ENCODE results near the gene CCDC33.

Gene CCDC33

GRCh38 chr15:74258456-74259291 is 22.5 kb downstream of the CCDC33 start:
- TF ChIP-seq, protein P1, sequence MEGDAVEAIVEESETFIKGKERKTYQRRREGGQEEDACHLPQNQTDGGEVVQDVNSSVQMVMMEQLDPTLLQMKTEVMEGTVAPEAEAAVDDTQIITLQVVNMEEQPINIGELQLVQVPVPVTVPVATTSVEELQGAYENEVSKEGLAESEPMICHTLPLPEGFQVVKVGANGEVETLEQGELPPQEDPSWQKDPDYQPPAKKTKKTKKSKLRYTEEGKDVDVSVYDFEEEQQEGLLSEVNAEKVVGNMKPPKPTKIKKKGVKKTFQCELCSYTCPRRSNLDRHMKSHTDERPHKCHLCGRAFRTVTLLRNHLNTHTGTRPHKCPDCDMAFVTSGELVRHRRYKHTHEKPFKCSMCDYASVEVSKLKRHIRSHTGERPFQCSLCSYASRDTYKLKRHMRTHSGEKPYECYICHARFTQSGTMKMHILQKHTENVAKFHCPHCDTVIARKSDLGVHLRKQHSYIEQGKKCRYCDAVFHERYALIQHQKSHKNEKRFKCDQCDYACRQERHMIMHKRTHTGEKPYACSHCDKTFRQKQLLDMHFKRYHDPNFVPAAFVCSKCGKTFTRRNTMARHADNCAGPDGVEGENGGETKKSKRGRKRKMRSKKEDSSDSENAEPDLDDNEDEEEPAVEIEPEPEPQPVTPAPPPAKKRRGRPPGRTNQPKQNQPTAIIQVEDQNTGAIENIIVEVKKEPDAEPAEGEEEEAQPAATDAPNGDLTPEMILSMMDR (IDR thresholded peaks at IDR 0.05), result no peak
- no peaks in the 10 kb centered on the region for H3K36me3 ChIP-seq (ENCODE audit: control insufficient read depth, insufficient read depth, low read length)
- no peaks in the 10 kb centered on the region for H3K79me2 ChIP-seq
- H3K27me3 ChIP-seq (ENCODE audit: control insufficient read depth, insufficient read depth, low read length), result no peaks in the 10 kb centered on the region
- no peak overlapping the region for H3K4me2 ChIP-seq (ENCODE audit: low read length)
- no peak overlapping the region for H3K4me3 ChIP-seq (ENCODE audit: low read depth, low read length)
- no peak overlapping the region for H3K27ac ChIP-seq
- no peak overlapping the region for H2AFZ ChIP-seq
- no peak overlapping the region for H3K9ac ChIP-seq
- H3K9me3 ChIP-seq (ENCODE audit: control insufficient read depth, low read length), result no peaks in the 10 kb centered on the region
- H3K4me1 ChIP-seq, result no peaks in the 10 kb centered on the region

GRCh38 chr15:74259292-74259648 is 23.1 kb downstream of the CCDC33 start:
- no peak overlapping the region for H3K4me3 ChIP-seq (ENCODE audit: low read depth, low read length)
- H3K9ac ChIP-seq, result no peak overlapping the region
- no peaks in the 10 kb centered on the region for H3K4me1 ChIP-seq
- no peak overlapping the region for H2AFZ ChIP-seq
- no peaks in the 10 kb centered on the region for H3K79me2 ChIP-seq
- no peaks in the 10 kb centered on the region for H3K27me3 ChIP-seq (ENCODE audit: control insufficient read depth, insufficient read depth, low read length)
- no peak overlapping the region for H3K4me2 ChIP-seq (ENCODE audit: low read length)
- no peaks in the 10 kb centered on the region for H3K36me3 ChIP-seq (ENCODE audit: control insufficient read depth, insufficient read depth, low read length)
- H3K9me3 ChIP-seq (ENCODE audit: control insufficient read depth, low read length), result no peaks in the 10 kb centered on the region
- TF ChIP-seq, protein P1 (IDR thresholded peaks at IDR 0.05), result no peak
- H3K27ac ChIP-seq, result no peak overlapping the region

- TF ChIP-seq, protein P1 (IDR thresholded peaks at IDR 0.05), result no peak
These were observed 23.9 kb downstream of the CCDC33 start for GRCh38 chr15:74259821-74260607.

GRCh38 chr15:74261041-74261440 is 24.9 kb downstream of the CCDC33 start:
- Histone ChIP-seq H3K27ac (no peak overlapping the region), H3K9ac (no peak overlapping the region), H3K4me3 (ENCODE audit: low read depth, low read length) (no peak overlapping the region), H3K9me3 (ENCODE audit: control insufficient read depth, low read length) (no peaks in the 10 kb centered on the region), H3K79me2 (no peaks in the 10 kb centered on the region), H2AFZ (no peak overlapping the region), H3K4me1 (no peaks in the 10 kb centered on the region), H3K36me3 (ENCODE audit: control insufficient read depth, insufficient read depth, low read length) (no peaks in the 10 kb centered on the region), H3K4me2 (ENCODE audit: low read length) (no peak overlapping the region), H3K27me3 (ENCODE audit: control insufficient read depth, insufficient read depth, low read length) (no peaks in the 10 kb centered on the region)
- TF ChIP-seq, protein P1 (IDR thresholded peaks at IDR 0.05), result no peak

More at GRCh38 chr15:74259821-74260607, 23.9 kb downstream of the CCDC33 start:
- Histone ChIP-seq H3K36me3 (ENCODE audit: control insufficient read depth, insufficient read depth, low read length) (no peaks in the 10 kb centered on the region), H3K9ac (no peak overlapping the region), H3K4me3 (ENCODE audit: low read depth, low read length) (no peak overlapping the region), H3K4me2 (ENCODE audit: low read length) (no peak overlapping the region), H3K27me3 (ENCODE audit: control insufficient read depth, insufficient read depth, low read length) (no peaks in the 10 kb centered on the region), H3K27ac (no peak overlapping the region), H3K79me2 (no peaks in the 10 kb centered on the region), H2AFZ (no peak overlapping the region), H3K4me1 (no peaks in the 10 kb centered on the region), H3K9me3 (ENCODE audit: control insufficient read depth, low read length) (no peaks in the 10 kb centered on the region)

All from parathyroid adenoma (tissue), 2 donors.